Tibial nerve (tissue), 4 donors: ENCODE measurements around the gene ENSA. TPM values are rescaled to one million over a fixed set of nuclear protein-coding genes. Genes with fewer than 3 reads are reported as not detected.
"Not testable (repeated sequence)": the region's sequence is repeated elsewhere in the genome, so short reads cannot be mapped to it uniquely, and the experiment has no call there.

Experiments used
- DNase-seq, 2 donors: peaks; one replicate each; pipeline ENCODE4 v3.0.0-alpha.2; 2019; ENCODE audit warnings: low spot score in 2 of 2
- H3K27ac ChIP-seq, 4 donors: fragments of 200-600 bp; sonication (generic) in 3 of 4; one replicate each; pipeline ENCODE4 v1.5.1; 2017 to 2019; ENCODE audit warnings: mild to moderate bottlenecking in 1 of 4
- H3K27me3 ChIP-seq, 2 donors: fragments of 200-600 bp; sonication (generic) in 1 of 2; one replicate each; pipeline versions ENCODE4 v1.5.1 to v1.6.0; 2017 to 2019
- H3K36me3 ChIP-seq, 3 donors: fragments of 200-600 bp; sonication (generic); one replicate each; pipeline ENCODE4 v1.5.1; 2018 to 2019
- H3K4me1 ChIP-seq, 4 donors: fragments of 200-600 bp; sonication (generic) in 3 of 4; one replicate each; pipeline ENCODE4 v1.5.1; 2017 to 2019
- H3K4me3 ChIP-seq, 4 donors: fragments of 200-600 bp; sonication (generic) in 3 of 4; one replicate each; pipeline ENCODE4 v1.5.1; 2017 to 2019; ENCODE audit warnings: mild to moderate bottlenecking in 1 of 4, moderate library complexity in 1 of 4
- H3K9me3 ChIP-seq, 4 donors: fragments of 200-600 bp; sonication (generic) in 3 of 4; one replicate each; pipeline ENCODE4 v1.5.1; 2017 to 2019
- EP300 ChIP-seq, 2 donors: sonication (generic); formaldehyde crosslinking; IDR thresholded peaks; one replicate each; pipeline ENCODE4 v1.6.1; 2017; ENCODE audit warnings: antibody characterized with exemption in 2 of 2, mild to moderate bottlenecking in 1 of 2
- POLR2A ChIP-seq, 2 donors: fragments of 450-650 bp; IDR thresholded peaks; one replicate each; pipeline ENCODE4 v1.6.1; 2017; ENCODE audit warnings: antibody characterized with exemption in 2 of 2, mild to moderate bottlenecking in 2 of 2, moderate library complexity in 2 of 2
- WGBS, 2 donors: methylation state at CpG; one replicate each; pipeline ENCODE4 v1.1.5; 2018; 5-methylcytosine and 5-hydroxymethylcytosine counted together
- total RNA-seq, 4 donors: library from RNA; depleted of rRNA; stranded (reverse); fragments of >200 nt; gene quantifications; one replicate each; pipeline ENCODE4 v1.1.0, GENCODE V29; 2016
- TF ChIP-seq, protein P1 (sequence below), 5 experiments: fragments of 200-600 bp in 3 of 5; fragments of 450-650 bp in 2 of 5; sonication (generic) in 3 of 5; IDR thresholded peaks; one replicate each; pipeline ENCODE4 v1.5.1; 2016 to 2019; ENCODE audit warnings: antibody characterized with exemption in 5 of 5, mild to moderate bottlenecking in 3 of 5, moderate library complexity in 2 of 5

The ENSA gene
- total RNA-seq, 4 donors from 2014 or later, result 120 to 331 (median 231) TPM

DNA sequence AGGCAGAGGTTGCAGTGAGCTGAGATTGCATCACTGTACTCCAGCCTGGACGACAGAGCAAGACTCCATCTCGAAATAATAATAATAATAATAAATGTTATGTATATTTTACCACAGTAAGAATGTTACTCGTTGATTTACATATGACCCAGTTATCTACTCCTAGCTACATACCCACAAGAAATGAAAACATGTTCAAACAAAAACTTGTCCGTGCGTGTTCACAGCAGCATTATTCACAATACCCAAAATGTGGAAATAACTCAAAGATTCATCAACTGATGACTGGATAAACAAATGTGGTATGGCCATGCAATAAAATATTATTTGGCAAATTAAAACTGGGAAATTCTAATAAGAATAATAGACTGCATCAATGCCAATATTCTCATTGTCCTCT is 31.7 kb upstream of the ENSA start:
- Histone ChIP-seq H3K36me3 (peaks cover 0 to 68% (median 2%) of the 10 kb centered on the region in 3 donors), H3K27ac (no peak overlapping the region), H3K4me1 (peaks cover 0 to 6% (median 0%) of the 10 kb centered on the region in 4 donors), H3K9me3 (no peaks in the 10 kb centered on the region), H3K27me3 (no peaks in the 10 kb centered on the region), H3K4me3 (no peak overlapping the region)
- WGBS, 2 donors, result 93 to 97% methylated on average over 5 of the region's 5 CpGs
- TF ChIP-seq, protein P1, sequence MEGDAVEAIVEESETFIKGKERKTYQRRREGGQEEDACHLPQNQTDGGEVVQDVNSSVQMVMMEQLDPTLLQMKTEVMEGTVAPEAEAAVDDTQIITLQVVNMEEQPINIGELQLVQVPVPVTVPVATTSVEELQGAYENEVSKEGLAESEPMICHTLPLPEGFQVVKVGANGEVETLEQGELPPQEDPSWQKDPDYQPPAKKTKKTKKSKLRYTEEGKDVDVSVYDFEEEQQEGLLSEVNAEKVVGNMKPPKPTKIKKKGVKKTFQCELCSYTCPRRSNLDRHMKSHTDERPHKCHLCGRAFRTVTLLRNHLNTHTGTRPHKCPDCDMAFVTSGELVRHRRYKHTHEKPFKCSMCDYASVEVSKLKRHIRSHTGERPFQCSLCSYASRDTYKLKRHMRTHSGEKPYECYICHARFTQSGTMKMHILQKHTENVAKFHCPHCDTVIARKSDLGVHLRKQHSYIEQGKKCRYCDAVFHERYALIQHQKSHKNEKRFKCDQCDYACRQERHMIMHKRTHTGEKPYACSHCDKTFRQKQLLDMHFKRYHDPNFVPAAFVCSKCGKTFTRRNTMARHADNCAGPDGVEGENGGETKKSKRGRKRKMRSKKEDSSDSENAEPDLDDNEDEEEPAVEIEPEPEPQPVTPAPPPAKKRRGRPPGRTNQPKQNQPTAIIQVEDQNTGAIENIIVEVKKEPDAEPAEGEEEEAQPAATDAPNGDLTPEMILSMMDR (IDR thresholded peaks at IDR 0.05), result no peak
- TF ChIP-seq POLR2A (IDR thresholded peaks at IDR 0.05), result no peak
- TF ChIP-seq EP300 (IDR thresholded peaks at IDR 0.05), result no peak
- no peak for DNase-seq

- peaks cover 0 to under 1% (median 0%) of the 10 kb centered on the region in 4 donors for H3K4me1 ChIP-seq
- no peak for DNase-seq
- no peak overlapping the region for H3K27ac ChIP-seq
- H3K9me3 ChIP-seq, result no peaks in the 10 kb centered on the region
- H3K4me3 ChIP-seq, result no peak overlapping the region
- TF ChIP-seq POLR2A (IDR thresholded peaks at IDR 0.05) (no peak), EP300 (IDR thresholded peaks at IDR 0.05) (no peak)
- TF ChIP-seq, protein P1 (IDR thresholded peaks at IDR 0.05), result no peak
- H3K27me3 ChIP-seq, result no peaks in the 10 kb centered on the region
- H3K36me3 ChIP-seq, result peaks cover 0 to 68% (median 2%) of the 10 kb centered on the region in 3 donors
- 85 to 86% methylated on average over 4 of the region's 4 CpGs for WGBS, 2 donors
Observed at GRCh38 chr1:150660584-150660983, 31.2 kb upstream of the ENSA start.

DNA sequence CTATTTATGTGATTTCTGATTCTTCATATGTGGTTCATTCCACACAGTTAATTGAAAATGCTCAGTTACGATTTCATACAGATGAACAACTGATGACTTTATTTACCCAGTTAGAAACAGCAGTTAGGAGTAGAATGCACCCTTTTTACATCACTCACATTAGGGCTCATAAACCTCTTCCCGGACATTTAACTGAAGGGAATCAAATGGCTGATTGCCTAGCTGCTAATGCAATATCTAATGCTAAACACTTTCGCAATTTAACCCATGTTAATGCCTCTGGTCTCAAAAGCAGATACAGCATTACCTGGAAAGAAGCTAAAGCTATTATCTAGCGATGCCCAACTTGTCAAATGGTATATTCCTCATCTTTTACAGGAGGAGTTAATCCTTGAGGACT is 27.7 kb upstream of the ENSA start:
- DNase-seq, H3K9me3 ChIP-seq, H3K27me3 ChIP-seq, H3K4me3 ChIP-seq, H3K4me1 ChIP-seq, H3K27ac ChIP-seq: not testable (repeated sequence)
- peaks cover 0 to 60% (median 2%) of the 10 kb centered on the region in 3 donors for H3K36me3 ChIP-seq
- 78 to 80% methylated on average over 4 of the region's 4 CpGs for WGBS, 2 donors

GRCh38 chr1:150654635-150655034 is 25.2 kb upstream of the ENSA start:
- not testable (repeated sequence) for H3K4me1 ChIP-seq, H3K4me3 ChIP-seq, H3K27ac ChIP-seq, H3K9me3 ChIP-seq, DNase-seq, H3K27me3 ChIP-seq
- H3K36me3 ChIP-seq, result peaks cover 0 to 41% (median 0%) of the 10 kb centered on the region in 3 donors
- 92 to 94% methylated on average over 10 of the region's 10 CpGs for WGBS, 2 donors

DNA sequence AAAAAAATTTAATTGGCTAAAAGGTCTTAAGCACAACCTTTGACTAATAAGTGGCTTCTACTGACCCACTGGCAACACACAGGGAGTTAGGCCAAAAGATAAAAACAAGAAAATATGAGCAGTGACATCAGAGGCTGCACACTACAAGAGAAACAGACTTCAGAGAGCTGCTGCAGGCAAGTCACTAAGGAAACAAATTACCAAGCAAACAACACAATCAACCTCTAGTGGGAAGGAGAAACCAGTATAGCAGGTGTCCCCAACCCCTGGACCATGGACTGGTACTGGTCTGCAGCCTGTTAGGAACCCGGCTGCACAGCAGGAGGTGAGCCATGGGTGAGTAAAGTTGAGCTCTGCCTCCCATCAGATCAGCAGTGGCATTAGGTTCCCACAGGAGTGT is 20.8 kb upstream of the ENSA start:
- WGBS, 2 donors, result 92% methylated on average over 1 of the region's 1 CpG
- H3K27ac ChIP-seq, result no peak overlapping the region
- no peak for DNase-seq
- no peaks in the 10 kb centered on the region for H3K27me3 ChIP-seq
- TF ChIP-seq POLR2A (IDR thresholded peaks at IDR 0.05) (no peak), EP300 (IDR thresholded peaks at IDR 0.05) (no peak)
- TF ChIP-seq, protein P1 (IDR thresholded peaks at IDR 0.05), result no peak
- H3K9me3 ChIP-seq, result no peaks in the 10 kb centered on the region
- no peak overlapping the region for H3K4me3 ChIP-seq
- peaks cover 3 to 48% (median 10%) of the 10 kb centered on the region in 3 donors for H3K36me3 ChIP-seq
- no peaks in the 10 kb centered on the region for H3K4me1 ChIP-seq

- no peaks in the 10 kb centered on the region for H3K4me1 ChIP-seq
- H3K9me3 ChIP-seq, result no peaks in the 10 kb centered on the region
- no peak for DNase-seq
- H3K27ac ChIP-seq, result no peak overlapping the region
- WGBS, 2 donors, result 82 to 95% methylated on average over 5 of the region's 5 CpGs
- TF ChIP-seq EP300 (IDR thresholded peaks at IDR 0.05) (no peak), POLR2A (IDR thresholded peaks at IDR 0.05) (no peak)
- TF ChIP-seq, protein P1 (IDR thresholded peaks at IDR 0.05), result no peak
- no peak overlapping the region for H3K4me3 ChIP-seq
- peaks cover 3 to 48% (median 10%) of the 10 kb centered on the region in 3 donors for H3K36me3 ChIP-seq
- H3K27me3 ChIP-seq, result no peaks in the 10 kb centered on the region
Observed at GRCh38 chr1:150649441-150650075, 20.1 kb upstream of the ENSA start.
